ENCODE data around the gene PRC1.

The PRC1 gene

GRCh38 chr15:90959028-90959595, 35.2 kb downstream of the PRC1 start:
- Histone ChIP-seq H2AK5ac (ENCODE audit: low read length) (no peak overlapping the region), H3K79me2 (ENCODE audit: control insufficient read depth, insufficient read depth, low read length) (no peaks in the 10 kb centered on the region), H2BK15ac (replicated peaks; ENCODE audit: low read depth) (no peak overlapping the region), H3K4me3 (ENCODE audit: low read length) (no peak overlapping the region), H3K23ac (ENCODE audit: low read length) (no peak overlapping the region), H4K5ac (ENCODE audit: low read length) (no peak overlapping the region), H2BK120ac (ENCODE audit: low read depth, low read length) (no peak overlapping the region), H3K4me1 (ENCODE audit: control insufficient read depth, low read depth, low read length) (peaks cover 3% of the 10 kb centered on the region), H3K18ac (ENCODE audit: low read length) (no peak overlapping the region), H3K79me1 (ENCODE audit: low read length) (peaks cover 2% of the 10 kb centered on the region), H2BK5ac (ENCODE audit: low read length) (no peak overlapping the region), H3K36me3 (ENCODE audit: control insufficient read depth, insufficient read depth, low read length) (peaks cover 2% of the 10 kb centered on the region), H3K4ac (ENCODE audit: low read depth, low read length) (no peak overlapping the region), H3K27ac (ENCODE audit: low read depth, low read length) (no peak overlapping the region), H3K4me2 (ENCODE audit: low read length) (no peak overlapping the region), H3K56ac (ENCODE audit: low read length) (no peak overlapping the region), H4K8ac (ENCODE audit: low read depth, low read length) (no peak overlapping the region), H3K27me3 (ENCODE audit: insufficient read depth, low read length, poor library complexity) (no peaks in the 10 kb centered on the region), H3K9ac (ENCODE audit: low read length) (no peak overlapping the region)
- no peak for DNase-seq
- no CpG with 5 or more reads among the region's 8 CpGs for WGBS (ENCODE audit: extremely low coverage, insufficient coverage, low lambda C conversion rate)

DNA sequence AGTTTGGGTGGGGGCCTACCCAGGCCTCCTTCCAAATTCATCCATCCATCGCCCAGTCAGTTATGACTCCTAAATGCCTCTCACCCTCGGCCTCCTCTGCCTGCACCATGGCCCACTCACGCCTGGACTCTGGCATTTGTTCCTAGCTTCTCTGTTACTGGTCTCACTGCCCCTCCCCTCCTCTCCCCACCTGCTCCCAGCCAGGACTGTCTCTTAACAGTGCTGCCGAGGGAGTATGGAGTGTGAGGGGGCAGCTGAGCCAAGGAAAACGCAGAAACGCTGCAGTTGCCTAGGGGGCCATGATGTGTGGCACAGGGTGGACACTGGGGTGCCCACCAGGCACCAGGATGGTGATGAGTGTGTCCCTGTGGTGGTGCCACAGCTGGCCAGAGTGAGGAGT, 36.5 kb downstream of the PRC1 start:
- H2BK120ac ChIP-seq (ENCODE audit: low read depth, low read length): no peak overlapping the region
- no peak overlapping the region for H3K4me2 ChIP-seq (ENCODE audit: low read length)
- no peaks in the 10 kb centered on the region for H3K27me3 ChIP-seq (ENCODE audit: insufficient read depth, low read length, poor library complexity)
- peaks cover 4% of the 10 kb centered on the region for H3K36me3 ChIP-seq (ENCODE audit: control insufficient read depth, insufficient read depth, low read length)
- H2BK15ac ChIP-seq (replicated peaks; ENCODE audit: low read depth): no peak overlapping the region
- H3K56ac ChIP-seq (ENCODE audit: low read length): peak overlapping the region; percentile 91
- H2BK5ac ChIP-seq (ENCODE audit: low read length): no peak overlapping the region
- H3K4ac ChIP-seq (ENCODE audit: low read depth, low read length): no peak overlapping the region
- no peaks in the 10 kb centered on the region for H3K79me2 ChIP-seq (ENCODE audit: control insufficient read depth, insufficient read depth, low read length)
- H2AK5ac ChIP-seq (ENCODE audit: low read length): no peak overlapping the region
- no peak overlapping the region for H3K27ac ChIP-seq (ENCODE audit: low read depth, low read length)
- H3K9ac ChIP-seq (ENCODE audit: low read length): peak overlapping the region; percentile 40
- H3K18ac ChIP-seq (ENCODE audit: low read length): no peak overlapping the region
- H4K5ac ChIP-seq (ENCODE audit: low read length): no peak overlapping the region
- no CpG with 5 or more reads among the region's 6 CpGs for WGBS (ENCODE audit: extremely low coverage, insufficient coverage, low lambda C conversion rate)
- peaks cover 3% of the 10 kb centered on the region for H3K4me1 ChIP-seq (ENCODE audit: control insufficient read depth, low read depth, low read length)
- DNase-seq: no peak
- no peak overlapping the region for H4K8ac ChIP-seq (ENCODE audit: low read depth, low read length)
- peaks cover 2% of the 10 kb centered on the region for H3K79me1 ChIP-seq (ENCODE audit: low read length)
- no peak overlapping the region for H3K4me3 ChIP-seq (ENCODE audit: low read length)
- H3K23ac ChIP-seq (ENCODE audit: low read length): peak overlapping the region; percentile 80

- DNase-seq: peak; percentile 42
- WGBS (ENCODE audit: extremely low coverage, insufficient coverage, low lambda C conversion rate): no CpG with 5 or more reads among the region's 63 CpGs
- peak overlapping the region; percentile 90 for H3K4me2 ChIP-seq (ENCODE audit: low read length)
- no peak overlapping the region for H2BK120ac ChIP-seq (ENCODE audit: low read depth, low read length)
- peak overlapping the region; percentile 29 for H3K18ac ChIP-seq (ENCODE audit: low read length)
- H2AK5ac ChIP-seq (ENCODE audit: low read length): no peak overlapping the region
- peak overlapping the region; percentile 85 for H3K9ac ChIP-seq (ENCODE audit: low read length)
- no peaks in the 10 kb centered on the region for H3K27me3 ChIP-seq (ENCODE audit: insufficient read depth, low read length, poor library complexity)
- no peak overlapping the region for H2BK5ac ChIP-seq (ENCODE audit: low read length)
- peak overlapping the region; percentile 94 for H3K23ac ChIP-seq (ENCODE audit: low read length)
- H3K4me3 ChIP-seq (ENCODE audit: low read length): peak overlapping the region; percentile 54
- no peak overlapping the region for H4K8ac ChIP-seq (ENCODE audit: low read depth, low read length)
- H4K5ac ChIP-seq (ENCODE audit: low read length): no peak overlapping the region
- H3K79me1 ChIP-seq (ENCODE audit: low read length): peaks cover 2% of the 10 kb centered on the region
- H3K56ac ChIP-seq (ENCODE audit: low read length): peak overlapping the region; percentile 91
- H3K4ac ChIP-seq (ENCODE audit: low read depth, low read length): no peak overlapping the region
- H3K36me3 ChIP-seq (ENCODE audit: control insufficient read depth, insufficient read depth, low read length): peaks cover 4% of the 10 kb centered on the region
- H3K27ac ChIP-seq (ENCODE audit: low read depth, low read length): no peak overlapping the region
- H3K79me2 ChIP-seq (ENCODE audit: control insufficient read depth, insufficient read depth, low read length): no peaks in the 10 kb centered on the region
- no peak overlapping the region for H2BK15ac ChIP-seq (replicated peaks; ENCODE audit: low read depth)
- peaks cover 3% of the 10 kb centered on the region for H3K4me1 ChIP-seq (ENCODE audit: control insufficient read depth, low read depth, low read length)
Measured at GRCh38 chr15:90957031-90957790, 37.1 kb downstream of the PRC1 start.

DNA sequence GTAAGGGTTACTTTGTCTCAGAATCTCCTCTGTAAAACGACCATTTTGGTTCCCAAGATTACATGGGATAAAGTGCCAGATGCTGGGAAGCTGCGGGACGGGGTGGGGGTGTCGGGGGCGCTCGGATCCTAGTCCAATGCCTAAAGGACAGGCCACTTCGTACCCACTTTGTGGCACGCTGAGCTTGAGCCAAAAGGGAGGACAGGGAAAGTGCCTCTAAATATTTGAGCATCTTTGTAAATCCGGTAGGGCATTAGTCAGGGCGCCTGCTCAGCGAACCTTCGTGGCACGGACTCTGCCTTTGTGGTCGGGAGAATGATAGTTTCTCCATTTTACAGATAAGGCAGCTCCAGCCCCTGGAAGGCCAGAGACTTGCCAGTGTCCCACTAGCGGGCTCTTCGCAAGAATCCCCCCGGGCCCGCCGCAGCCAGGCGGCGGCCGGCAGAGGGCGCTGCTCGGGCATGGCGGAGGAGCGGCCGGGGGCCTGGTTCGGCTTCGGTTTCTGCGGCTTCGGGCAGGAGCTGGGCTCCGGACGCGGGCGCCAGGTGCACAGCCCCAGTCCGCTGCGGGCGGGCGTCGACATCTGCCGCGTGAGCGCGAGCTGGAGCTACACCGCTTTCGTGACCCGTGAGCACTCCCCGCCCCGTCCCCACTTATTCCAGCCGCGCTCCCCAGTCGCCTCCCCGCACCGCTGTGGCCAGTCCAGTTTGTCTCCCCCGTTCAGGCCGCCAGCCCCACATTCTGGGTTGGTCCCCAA, 37.9 kb downstream of the PRC1 start:
- peak overlapping the region; percentile 91 for H3K56ac ChIP-seq (ENCODE audit: low read length)
- H2BK15ac ChIP-seq (replicated peaks; ENCODE audit: low read depth): no peak overlapping the region
- H2BK5ac ChIP-seq (ENCODE audit: low read length): no peak overlapping the region
- no peak overlapping the region for H2BK120ac ChIP-seq (ENCODE audit: low read depth, low read length)
- peak overlapping the region; percentile 90 for H3K4me2 ChIP-seq (ENCODE audit: low read length)
- peak overlapping the region; percentile 94 for H3K23ac ChIP-seq (ENCODE audit: low read length)
- H3K9ac ChIP-seq (ENCODE audit: low read length): peak overlapping the region; percentile 85
- no CpG with 5 or more reads among the region's 56 CpGs for WGBS (ENCODE audit: extremely low coverage, insufficient coverage, low lambda C conversion rate)
- peak overlapping the region; percentile 54 for H3K4me3 ChIP-seq (ENCODE audit: low read length)
- peak; percentile 88 for DNase-seq
- H3K27ac ChIP-seq (ENCODE audit: low read depth, low read length): no peak overlapping the region
- no peaks in the 10 kb centered on the region for H3K79me2 ChIP-seq (ENCODE audit: control insufficient read depth, insufficient read depth, low read length)
- H3K4me1 ChIP-seq (ENCODE audit: control insufficient read depth, low read depth, low read length): peaks cover 3% of the 10 kb centered on the region
- peak overlapping the region; percentile 0 for H3K4ac ChIP-seq (ENCODE audit: low read depth, low read length)
- no peak overlapping the region for H4K8ac ChIP-seq (ENCODE audit: low read depth, low read length)
- H4K5ac ChIP-seq (ENCODE audit: low read length): no peak overlapping the region
- peaks cover 2% of the 10 kb centered on the region for H3K79me1 ChIP-seq (ENCODE audit: low read length)
- H2AK5ac ChIP-seq (ENCODE audit: low read length): no peak overlapping the region
- H3K27me3 ChIP-seq (ENCODE audit: insufficient read depth, low read length, poor library complexity): no peaks in the 10 kb centered on the region
- peaks cover 4% of the 10 kb centered on the region for H3K36me3 ChIP-seq (ENCODE audit: control insufficient read depth, insufficient read depth, low read length)
- H3K18ac ChIP-seq (ENCODE audit: low read length): peak overlapping the region; percentile 29

DNA sequence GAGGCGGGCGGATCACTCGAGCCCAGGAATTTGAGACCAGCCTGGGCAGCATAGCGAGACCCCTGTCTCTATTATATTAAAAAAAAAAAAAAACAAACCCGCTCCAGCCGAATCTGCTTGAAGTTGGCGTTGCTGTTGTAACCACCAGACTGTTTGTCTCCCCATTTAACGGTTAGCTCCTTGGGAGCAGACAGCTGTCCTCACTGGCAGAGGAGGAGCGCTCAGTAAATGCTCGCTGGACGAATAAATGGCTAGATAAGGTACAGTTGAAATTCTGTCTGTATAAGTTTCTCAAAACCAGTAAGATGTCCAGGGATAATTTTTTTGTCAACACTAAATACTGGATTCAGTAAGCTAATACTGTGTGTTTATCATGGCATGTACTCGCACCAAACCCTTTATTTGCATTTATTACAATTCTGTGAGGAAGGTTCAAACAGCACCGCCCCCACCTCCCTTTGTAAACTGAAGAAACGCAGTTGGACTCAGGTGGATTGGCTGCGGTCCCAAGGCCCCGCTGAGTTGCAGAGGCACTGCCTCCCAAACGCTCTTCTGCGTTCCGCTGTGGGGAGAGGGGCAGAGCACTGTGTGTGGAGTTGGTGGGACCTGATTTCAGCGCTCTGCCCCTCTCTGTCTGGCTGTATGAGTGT, 38.6 kb downstream of the PRC1 start:
- Histone ChIP-seq H4K8ac (ENCODE audit: low read depth, low read length) (no peak overlapping the region), H3K23ac (ENCODE audit: low read length) (peak overlapping the region; percentile 48), H3K4me2 (ENCODE audit: low read length) (peak overlapping the region; percentile 43), H3K4me1 (ENCODE audit: control insufficient read depth, low read depth, low read length) (peaks cover 3% of the 10 kb centered on the region), H2BK5ac (ENCODE audit: low read length) (no peak overlapping the region), H3K79me1 (ENCODE audit: low read length) (peaks cover 2% of the 10 kb centered on the region), H2BK15ac (replicated peaks; ENCODE audit: low read depth) (no peak overlapping the region), H3K18ac (ENCODE audit: low read length) (no peak overlapping the region), H3K56ac (ENCODE audit: low read length) (peak overlapping the region; percentile 96), H2AK5ac (ENCODE audit: low read length) (peak overlapping the region; percentile 84), H4K5ac (ENCODE audit: low read length) (no peak overlapping the region), H3K36me3 (ENCODE audit: control insufficient read depth, insufficient read depth, low read length) (peaks cover 4% of the 10 kb centered on the region), H3K27ac (ENCODE audit: low read depth, low read length) (no peak overlapping the region), H3K4ac (ENCODE audit: low read depth, low read length) (peak overlapping the region; percentile 56), H3K79me2 (ENCODE audit: control insufficient read depth, insufficient read depth, low read length) (no peaks in the 10 kb centered on the region), H3K9ac (ENCODE audit: low read length) (peak overlapping the region; percentile 97), H3K27me3 (ENCODE audit: insufficient read depth, low read length, poor library complexity) (no peaks in the 10 kb centered on the region), H2BK120ac (ENCODE audit: low read depth, low read length) (no peak overlapping the region), H3K4me3 (ENCODE audit: low read length) (no peak overlapping the region)
- DNase-seq: no peak
- no CpG with 5 or more reads among the region's 20 CpGs for WGBS (ENCODE audit: extremely low coverage, insufficient coverage, low lambda C conversion rate)

Measured in mesendoderm (in vitro differentiated cells).